Lung (tissue), 12 donors: ENCODE results near the gene SOX30. TPM values are rescaled to one million over a fixed set of nuclear protein-coding genes. Genes with fewer than 3 reads are reported as not detected.

Source experiments
- ATAC-seq: fragments of 200-7000 bp; cut with Tn5 transposase; one replicate; pipeline ENCODE4 v1.9.1; 2020; ENCODE audit warnings: moderate number of reproducible peaks; ENCODE audit not compliant: insufficient read depth, low FRiP score
- DNase-seq, 3 donors: peaks; one replicate each; pipeline ENCODE4 v3.0.0-alpha.2; 2013 to 2017
- H3K27ac ChIP-seq, 2 donors: one replicate each; pipeline ENCODE4 v1.5.1; 2013; ENCODE audit warnings: mild to moderate bottlenecking in 2 of 2, moderate library complexity in 2 of 2, control low read depth in 1 of 2, inconsistent platforms in 1 of 2, low read depth in 1 of 2, low read length in 1 of 2
- H3K27me3 ChIP-seq, 3 donors: one replicate each; pipeline ENCODE4 v1.5.1; 2013; ENCODE audit warnings: low read length in 2 of 3; ENCODE audit not compliant: control insufficient read depth in 3 of 3, insufficient read depth in 3 of 3
- H3K36me3 ChIP-seq, 4 donors: one replicate each; pipeline ENCODE4 v1.5.1; 2013; ENCODE audit warnings: low read length in 4 of 4, mild to moderate bottlenecking in 1 of 4, moderate library complexity in 1 of 4; ENCODE audit not compliant: control insufficient read depth in 4 of 4, insufficient read depth in 4 of 4
- H3K4me1 ChIP-seq, 5 donors: one replicate each; pipeline ENCODE4 v1.5.1; 2013; ENCODE audit warnings: low read length in 5 of 5, mild to moderate bottlenecking in 2 of 5, moderate library complexity in 1 of 5; ENCODE audit not compliant: control insufficient read depth in 5 of 5, insufficient read depth in 5 of 5
- H3K4me3 ChIP-seq: one replicate; pipeline ENCODE4 v1.5.1; 2013; ENCODE audit warnings: mild to moderate bottlenecking, control low read depth, moderate library complexity
- H3K9ac ChIP-seq, 2 donors: one replicate each; pipeline ENCODE4 v1.5.1; 2013; ENCODE audit warnings: low read length in 2 of 2, control low read depth in 1 of 2; ENCODE audit not compliant: insufficient read depth in 1 of 2
- H3K9me3 ChIP-seq, 4 donors: one replicate each; pipeline ENCODE4 v1.5.1; 2013; ENCODE audit warnings: low read length in 3 of 4, mild to moderate bottlenecking in 1 of 4, moderate library complexity in 1 of 4; ENCODE audit not compliant: control insufficient read depth in 4 of 4, insufficient read depth in 3 of 4
- CTCF ChIP-seq: IDR thresholded peaks from 2 replicates; pipeline ENCODE4 v1.5.1; 2012; ENCODE audit warnings: mild to moderate bottlenecking; ENCODE audit errors: control extremely low read depth, extremely low read depth
- WGBS, 2 donors: extraction: QIAGEN DNeasy Blood & Tissue Kit; methylation state at CpG; one replicate each; pipeline ENCODE4 v1.1.7; 2013; 5-methylcytosine and 5-hydroxymethylcytosine counted together
- polyA plus RNA-seq, 2 donors: library from polyadenylated mRNA; stranded (reverse); fragments of 200-250 nt; gene quantifications; one replicate each; pipeline ENCODE4 v1.2.1, GENCODE V29; 2013
- total RNA-seq, 2 donors: library from RNA; depleted of rRNA in 1 of 2; stranded (reverse); fragments of >200 nt in 1 of 2; gene quantifications; one replicate each; pipeline ENCODE4 v1.2.1, GENCODE V29; 2014 to 2021
- donor health status: control.
- donor health status: control.
- donor health status: Bipolar disorder and iron deficiency.
- donor health status: healthy.
- donor health status: DM: yes; HTN: yes; CAD: no.

Gene SOX30
- total and polyA plus RNA-seq, 4 donors: 0.06 to 0.43 (median 0.07) TPM; not detected in 1

DNA sequence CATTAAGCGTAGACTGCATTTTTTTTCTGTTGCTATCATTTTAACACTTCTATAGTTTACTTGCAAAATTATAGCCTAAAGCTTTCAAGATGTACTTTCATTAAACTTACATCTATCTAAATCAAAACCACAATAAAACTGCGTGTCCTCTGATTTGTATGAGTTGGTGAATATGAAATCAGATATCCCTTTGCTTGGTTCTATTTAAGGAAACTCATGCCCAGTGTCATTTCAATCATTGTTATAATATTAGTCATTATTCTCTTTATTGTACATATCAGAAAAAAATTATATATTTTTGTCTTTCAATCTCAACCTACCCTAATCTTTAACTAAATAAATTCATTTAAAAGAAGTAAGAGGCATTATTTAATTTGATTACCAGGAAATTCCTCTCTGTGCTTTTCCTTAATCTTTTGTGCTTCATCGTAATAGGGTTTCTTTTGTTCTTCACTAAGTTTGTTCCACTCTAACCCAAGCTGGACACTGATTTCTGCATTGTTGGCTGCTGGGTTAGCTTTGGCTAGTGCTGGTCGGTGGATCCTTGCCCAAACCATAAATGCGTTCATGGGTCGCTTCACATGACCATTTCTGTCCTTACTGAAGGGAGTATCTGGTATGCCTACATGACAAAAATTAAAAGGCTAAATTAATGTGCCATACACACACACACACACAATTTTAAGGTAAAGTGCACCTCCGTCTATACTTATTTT is 3.8 kb downstream of the SOX30 start:
- Histone ChIP-seq H3K4me1 (peaks cover 0 to 6% (median 0%) of the 10 kb centered on the region in 5 donors), H3K9ac (no peak overlapping the region), H3K27me3 (no peaks in the 10 kb centered on the region), H3K4me3 (no peak overlapping the region), H3K27ac (no peak overlapping the region), H3K9me3 (peaks cover 0 to 2% (median 0%) of the 10 kb centered on the region in 4 donors), H3K36me3 (no peaks in the 10 kb centered on the region)
- no peak for ATAC-seq
- no peak for DNase-seq
- WGBS, 2 donors: 88 to 92% methylated on average over 7 of the region's 7 CpGs
- no peak for TF ChIP-seq CTCF

DNA sequence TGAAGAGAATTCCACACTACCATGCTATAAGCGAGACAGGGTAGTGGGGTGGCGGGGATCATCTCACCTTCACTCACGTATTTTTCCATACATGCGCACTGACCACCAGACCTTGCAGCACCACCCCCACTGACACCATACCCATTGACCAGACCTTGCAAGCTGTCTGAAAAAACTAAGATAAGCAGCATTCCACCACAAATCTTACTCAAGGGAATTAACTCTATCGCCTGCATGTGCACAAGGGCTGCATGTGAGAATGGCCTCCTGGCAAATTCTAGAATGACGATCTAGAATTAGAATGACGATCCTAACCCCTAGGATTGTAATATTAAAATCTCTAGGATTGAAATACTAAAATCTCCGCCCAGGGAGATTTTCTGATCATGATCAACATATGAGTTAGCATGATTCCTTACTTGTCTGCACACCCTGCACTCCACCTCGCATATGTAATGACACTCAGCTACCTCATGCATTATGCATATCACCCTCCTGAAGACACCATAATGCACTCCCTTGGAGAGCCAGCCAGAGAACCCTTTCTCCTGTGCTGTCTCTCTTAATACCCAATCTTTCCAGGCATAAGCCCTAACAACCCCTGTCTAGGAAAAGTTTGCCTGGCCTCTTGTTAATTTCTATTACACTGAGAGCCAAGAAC is 11.7 kb downstream of the SOX30 start:
- no peak overlapping the region for H3K4me3 ChIP-seq
- H3K27ac ChIP-seq: no peak overlapping the region
- DNase-seq: no peak
- no peak overlapping the region for H3K9ac ChIP-seq
- H3K4me1 ChIP-seq: no peaks in the 10 kb centered on the region
- no peaks in the 10 kb centered on the region for H3K27me3 ChIP-seq
- no peak for ATAC-seq
- no peaks in the 10 kb centered on the region for H3K36me3 ChIP-seq
- H3K9me3 ChIP-seq: no peaks in the 10 kb centered on the region
- WGBS, 2 donors: 91 to 92% methylated on average over 9 of the region's 9 CpGs
- no peak for TF ChIP-seq CTCF

GRCh38 chr5:157630341-157630740 is 21.9 kb downstream of the SOX30 start:
- H3K9ac ChIP-seq: no peak overlapping the region
- no peak overlapping the region for H3K27ac ChIP-seq
- ATAC-seq: no peak
- WGBS, 2 donors: 89 to 93% methylated on average over 2 of the region's 2 CpGs
- no peaks in the 10 kb centered on the region for H3K9me3 ChIP-seq
- H3K4me3 ChIP-seq: no peak overlapping the region
- no peak for DNase-seq
- no peaks in the 10 kb centered on the region for H3K4me1 ChIP-seq
- H3K36me3 ChIP-seq: no peaks in the 10 kb centered on the region
- no peaks in the 10 kb centered on the region for H3K27me3 ChIP-seq
- no peak for TF ChIP-seq CTCF
